GM12878 (cell line): ENCODE measurements around the gene NOP10. TPM values are rescaled to one million over a fixed set of nuclear protein-coding genes. Genes with fewer than 3 reads are reported as not detected.

Experiments used
- ATAC-seq: fragments of 200-7000 bp; cut with Tn5 transposase; 3 replicates; pipeline ENCODE4 v1.9.1; 2020; ENCODE audit warnings: mild to moderate bottlenecking, moderate library complexity
- BruUV-seq: library from RNA; stranded (reverse); fragments of 400-500 nt; replicated peaks from 2 replicates; lab custom pipeline; 2021; lab: Mats Ljungman, UMichigan
- CTCF ChIA-PET: fragments of 300-600 bp; sonication (Branson Sonifier 250); formaldehyde crosslinking; extraction: SDS; loops from one replicate; lab custom pipeline; 2021; ENCODE audit warnings: inconsistent platforms; lab: Yijun Ruan, JAX
- POLR2A ChIA-PET: fragments of 350-600 bp; formaldehyde crosslinking; extraction: SDS; loops from one replicate; lab custom pipeline; 2021; ENCODE audit warnings: inconsistent platforms; lab: Charles Lee
- RAD21 ChIA-PET: fragments of 300-600 bp; sonication (Branson Sonifier 250); formaldehyde crosslinking; loops from one replicate; lab custom pipeline; 2023; ENCODE audit warnings: antibody characterized with exemption; ENCODE audit not compliant: unreplicated experiment; lab: Charles Lee
- SMC1A ChIA-PET: fragments of 300-600 bp; sonication (Branson Sonifier 250); formaldehyde crosslinking; loops from one replicate; lab custom pipeline; 2023; ENCODE audit not compliant: unreplicated experiment, uncharacterized antibody; lab: Charles Lee
- DNase-seq: peaks from one replicate; pipeline ENCODE4 v3.0.0-alpha.2; 2011; ENCODE audit warnings: low read depth, low spot score
- FAIRE-seq: peaks from 3 replicates; lab custom pipeline; 2011; peaks lifted over from hg19 to GRCh38; lab: Jason Lieb, UNC
- H2AFZ ChIP-seq: 2 replicates; pipeline ENCODE4 v1.6.0; 2011; ENCODE audit warnings: low read depth, low read length, control low read depth; ENCODE audit not compliant: control insufficient read depth
- H3K27ac ChIP-seq: 2 replicates; pipeline ENCODE4 v1.5.1; 2011; ENCODE audit warnings: control low read depth; ENCODE audit not compliant: control insufficient read depth, insufficient read depth
- H3K27me3 ChIP-seq, 2 experiments: replicated peaks in 1 of 2; 2 replicates each; pipeline versions ENCODE4 v1.6.0 to v1.6.1; 2011; ENCODE audit warnings: low read length in 1 of 2; ENCODE audit not compliant: control insufficient read depth in 2 of 2, insufficient read depth in 2 of 2
- H3K36me3 ChIP-seq, 2 experiments: 2 replicates each; pipeline ENCODE4 v1.5.1; 2011; ENCODE audit warnings: low read length in 1 of 2; ENCODE audit not compliant: control insufficient read depth in 2 of 2, insufficient read depth in 2 of 2
- H3K4me1 ChIP-seq: 2 replicates; pipeline ENCODE4 v1.6.1; 2011; ENCODE audit warnings: mild to moderate bottlenecking, low read length, moderate library complexity, mixed read lengths; ENCODE audit not compliant: control insufficient read depth, insufficient read depth
- H3K4me2 ChIP-seq: 2 replicates; pipeline ENCODE4 v1.6.0; 2011; ENCODE audit warnings: control low read depth; ENCODE audit not compliant: control insufficient read depth, insufficient read depth
- H3K4me3 ChIP-seq: fragments of 200-600 bp; sonication (generic); 2 replicates; pipeline ENCODE4 v1.5.1; 2016
- H3K79me2 ChIP-seq: 2 replicates; pipeline ENCODE4 v1.6.0; 2011; ENCODE audit warnings: low read length; ENCODE audit not compliant: control insufficient read depth, insufficient read depth
- H3K9ac ChIP-seq: 2 replicates; pipeline ENCODE4 v1.8.0; 2011; ENCODE audit warnings: low read length, control low read depth, mixed read lengths; ENCODE audit not compliant: control insufficient read depth, insufficient read depth
- H3K9me3 ChIP-seq: replicated peaks from 3 replicates; pipeline ENCODE4 v1.5.1; 2011; ENCODE audit warnings: mild to moderate bottlenecking, low read length; ENCODE audit not compliant: control insufficient read depth, insufficient read depth
- H4K20me1 ChIP-seq: 2 replicates; pipeline ENCODE4 v1.6.0; 2011; ENCODE audit not compliant: control insufficient read depth, insufficient read depth
- POLR2A ChIP-seq: IDR thresholded peaks from 2 replicates; pipeline ENCODE4 v1.6.1; 2011; ENCODE audit warnings: low read depth, mild to moderate bottlenecking, low read length
- WGBS: methylation state at CpG from one replicate; pipeline ENCODE4 v1.1.6; 2016; ENCODE audit warnings: low lambda C conversion rate; ENCODE audit not compliant: insufficient replicate concordance, insufficient coverage; ENCODE audit errors: missing lambda C conversion rate; 5-methylcytosine and 5-hydroxymethylcytosine counted together
- in situ Hi-C: fragments of 300-500 bp; cut with MboI; formaldehyde crosslinking; loops from 9 replicates; pipeline ENCODE4 v1.14.3; 2018; ENCODE audit warnings: mixed read lengths
- intact Hi-C: fragments of 100-400 bp; cut with micrococcal nuclease; formaldehyde crosslinking; loops from one replicate; pipeline ENCODE4 v1.14.2; 2022; ENCODE audit not compliant: unreplicated experiment
- polyA plus RNA-seq, 11 experiments: library from polyadenylated mRNA; depleted of rRNA in 4 of 11; unstranded in 6 of 11; stranded (reverse) in 5 of 11; fragments of >200 nt; fragmentation: Nextera tagmentation in 4 of 11; fragmentation: Illumina TruSeq in 1 of 11; extraction: Ambion mirVana in 4 of 11; extraction: Trizol in 1 of 11; gene quantifications; 1 replicate in 1 of 11; 2 replicates in 10 of 11; pipeline versions ENCODE4 v1.2.1 to v1.2.3, GENCODE V29; 2011 to 2016; ENCODE audit warnings: inconsistent platforms in 2 of 11, missing spikeins in 2 of 11, low read depth in 1 of 11
- total RNA-seq, 4 experiments: library from RNA; depleted of rRNA in 3 of 4; stranded (reverse); fragments of >200 nt in 3 of 4; fragmentation: Illumina TruSeq in 1 of 4; extraction: Trizol in 1 of 4; gene quantifications; 2 replicates each; pipeline versions ENCODE4 v1.2.1 to v1.2.3, GENCODE V29; 2013 to 2021
- TF ChIP-seq, protein P1 (sequence below): fragments of 450-650 bp; IDR thresholded peaks from 2 replicates; pipeline ENCODE4 v1.6.1; 2016; ENCODE audit warnings: mild to moderate bottlenecking

The NOP10 gene
- total and polyA plus RNA-seq, 10 of the 15 experiments (the other 5 are each of a cell fraction or from before 2014, with no cell fraction given): 225 to 1,778 (median 537) TPM

DNA sequence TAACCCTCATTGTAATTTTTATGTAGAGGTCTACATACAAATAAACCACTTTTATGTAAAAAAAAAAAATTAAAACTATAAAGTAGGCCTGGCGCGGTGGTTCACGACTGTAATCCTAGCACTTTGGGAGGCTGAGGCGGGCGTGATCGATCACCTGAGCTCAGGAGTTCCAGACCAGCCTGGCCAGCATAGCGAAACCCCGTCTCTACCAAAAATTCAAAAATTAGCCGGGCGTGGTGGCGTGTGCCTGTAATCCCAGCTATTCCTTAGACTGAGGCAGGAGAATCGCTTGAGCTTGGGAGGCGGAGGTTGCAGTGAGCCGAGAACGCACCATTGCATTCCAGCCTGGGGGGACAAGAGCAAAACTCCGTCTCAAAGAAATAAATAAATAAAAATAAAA is 4.6 kb downstream of the NOP10 start:
- Histone ChIP-seq H3K9me3 (no peaks in the 10 kb centered on the region), H3K9ac (no peak overlapping the region)
- in situ Hi-C loops: no loop called here
- WGBS: 97% methylated on average over 15 of the region's 16 CpGs
- SMC1A ChIA-PET: interaction anchor here (1.2 to 7.9 kb wide), 6 partner anchors 12 to 96 kb away, joined by 3 to 89 read pairs (median 5); partner anchors contain the start of gene LPCAT4
- TF ChIP-seq, protein P1, sequence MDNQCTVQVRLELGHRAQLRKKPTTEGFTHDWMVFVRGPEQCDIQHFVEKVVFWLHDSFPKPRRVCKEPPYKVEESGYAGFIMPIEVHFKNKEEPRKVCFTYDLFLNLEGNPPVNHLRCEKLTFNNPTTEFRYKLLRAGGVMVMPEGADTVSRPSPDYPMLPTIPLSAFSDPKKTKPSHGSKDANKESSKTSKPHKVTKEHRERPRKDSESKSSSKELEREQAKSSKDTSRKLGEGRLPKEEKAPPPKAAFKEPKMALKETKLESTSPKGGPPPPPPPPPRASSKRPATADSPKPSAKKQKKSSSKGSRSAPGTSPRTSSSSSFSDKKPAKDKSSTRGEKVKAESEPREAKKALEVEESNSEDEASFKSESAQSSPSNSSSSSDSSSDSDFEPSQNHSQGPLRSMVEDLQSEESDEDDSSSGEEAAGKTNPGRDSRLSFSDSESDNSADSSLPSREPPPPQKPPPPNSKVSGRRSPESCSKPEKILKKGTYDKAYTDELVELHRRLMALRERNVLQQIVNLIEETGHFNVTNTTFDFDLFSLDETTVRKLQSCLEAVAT: peak; percentile 91; the same call in 1 of the 2 replicates
- TF ChIP-seq POLR2A: no peak
- TF ChIP-seq, all 136 proteins: peak for 1
- BruUV-seq: no TSS peak
- Histone ChIP-seq H3K27me3 (no peaks in the 10 kb centered on the region), H3K36me3 (peaks cover 0 to 5% of the 10 kb centered on the region in 2 experiments; a peak in 1 of 4 replicates), H2AFZ (no peak overlapping the region), H3K27ac (no peak overlapping the region), H3K79me2 (peaks cover 70% of the 10 kb centered on the region), H3K4me2 (peak overlapping the region; percentile 76), H4K20me1 (no peaks in the 10 kb centered on the region), H3K4me1 (peaks cover 12% of the 10 kb centered on the region), H3K4me3 (peak overlapping the region; percentile 72; the same call in 1 of the 2 replicates)
- no peak for ATAC-seq
- ChIA-PET POLR2A (interaction anchor here (0.9 to 4.4 kb wide), 7 partner anchors 10 to 97 kb away, joined by 3 to 37 read pairs (median 6); no protein-coding TSS in a partner anchor), CTCF (interaction anchor here (0.6 to 4.5 kb wide), 7 partner anchors 10 to 250 kb away, joined by 3 to 26 read pairs (median 14); partner anchors contain the start of gene LPCAT4), RAD21 (interaction anchor here (1.0 to 5.1 kb wide), 5 partner anchors 11 to 250 kb away, joined by 3 to 57 read pairs (median 4); partner anchors contain the start of gene LPCAT4)
- intact Hi-C loops: loop anchor here (5.0 kb wide), 1 partner anchor 96 kb away; no protein-coding TSS in a partner anchor
- no peak for DNase-seq
- FAIRE-seq: no peak
